ACHN (cell line): ENCODE data around the gene PTK7.
"Not testable (repeated sequence)": the region's sequence is repeated elsewhere in the genome, so short reads cannot be mapped to it uniquely, and the experiment has no call there.

ENCODE experiments used
- DNase-seq: peaks from one replicate; pipeline ENCODE4 v3.0.0-alpha.2; 2015
- in situ Hi-C: cut with HindIII; loops from 2 replicates; pipeline ENCODE4 v1.10.0; 2017; ENCODE audit warnings: low sequenced_read_pairs, low pct_ligation_motif_present, low pct_unique_long_range_greater_than_20kb

The PTK7 gene

DNA sequence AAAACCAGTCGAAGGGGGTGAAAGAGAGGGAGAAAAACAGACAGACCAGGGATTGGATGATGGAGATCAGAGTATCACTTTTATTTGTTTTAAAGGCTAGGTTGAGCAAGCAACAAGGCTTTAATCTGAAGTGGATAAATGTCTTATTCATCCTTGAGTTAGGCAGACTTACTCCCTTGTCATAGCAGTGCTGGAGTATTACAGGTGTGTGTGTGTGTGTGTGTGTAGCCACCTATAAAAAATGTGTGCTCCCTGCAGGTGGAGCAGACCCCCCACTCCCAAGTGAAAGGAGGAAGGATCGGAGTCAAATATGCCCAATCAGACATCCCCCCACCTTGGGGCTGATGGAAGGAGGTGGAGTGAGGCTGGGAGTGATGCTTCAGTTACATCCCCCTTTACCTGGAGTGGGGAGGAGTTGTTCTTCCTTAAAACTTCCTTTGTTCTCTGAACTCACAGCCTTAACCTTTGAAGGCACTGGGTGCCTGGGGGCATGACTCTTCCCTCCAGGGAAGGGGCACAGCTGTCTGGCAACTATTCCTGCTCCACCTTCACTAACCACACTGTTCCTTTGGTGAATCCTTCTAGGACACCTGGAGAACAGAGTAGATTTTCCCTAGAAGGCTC lies 27.3 kb downstream of the PTK7 start:
- in situ Hi-C loops = no loop called here
- no peak for DNase-seq

DNA sequence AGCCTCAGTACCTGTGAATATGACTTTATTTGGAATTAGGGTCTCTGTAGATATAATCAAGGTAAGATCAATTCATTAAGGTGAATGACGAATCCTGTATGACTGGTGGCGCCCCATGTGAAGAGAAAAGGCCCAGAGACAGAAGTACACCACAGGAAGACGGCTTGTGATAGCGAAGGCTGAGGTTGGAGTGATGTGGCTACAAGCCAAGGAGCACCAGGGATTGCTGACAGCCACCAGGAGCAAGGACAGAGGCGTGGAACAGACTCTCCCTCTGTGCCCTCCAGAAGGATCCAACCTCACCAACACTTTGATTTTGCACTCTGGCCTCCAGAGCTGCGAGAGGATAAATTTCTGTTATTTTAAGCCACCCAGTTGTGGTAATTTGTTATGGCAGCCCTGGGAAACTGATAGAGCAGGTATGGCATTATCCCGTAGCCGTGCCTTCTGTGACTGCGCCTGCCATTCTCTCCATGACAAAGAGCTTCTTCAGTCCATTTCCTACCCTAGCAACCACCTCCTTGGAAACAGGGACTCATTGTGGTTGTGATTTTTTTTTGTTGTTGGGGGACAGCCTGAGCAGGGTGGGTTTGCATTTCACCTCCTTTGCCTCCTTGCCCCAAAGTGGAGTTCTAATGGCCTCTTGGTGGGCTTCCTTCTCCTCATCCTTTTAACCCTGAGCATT lies 29.6 kb downstream of the PTK7 start:
- no peak for DNase-seq
- in situ Hi-C loops = no loop called here

DNA sequence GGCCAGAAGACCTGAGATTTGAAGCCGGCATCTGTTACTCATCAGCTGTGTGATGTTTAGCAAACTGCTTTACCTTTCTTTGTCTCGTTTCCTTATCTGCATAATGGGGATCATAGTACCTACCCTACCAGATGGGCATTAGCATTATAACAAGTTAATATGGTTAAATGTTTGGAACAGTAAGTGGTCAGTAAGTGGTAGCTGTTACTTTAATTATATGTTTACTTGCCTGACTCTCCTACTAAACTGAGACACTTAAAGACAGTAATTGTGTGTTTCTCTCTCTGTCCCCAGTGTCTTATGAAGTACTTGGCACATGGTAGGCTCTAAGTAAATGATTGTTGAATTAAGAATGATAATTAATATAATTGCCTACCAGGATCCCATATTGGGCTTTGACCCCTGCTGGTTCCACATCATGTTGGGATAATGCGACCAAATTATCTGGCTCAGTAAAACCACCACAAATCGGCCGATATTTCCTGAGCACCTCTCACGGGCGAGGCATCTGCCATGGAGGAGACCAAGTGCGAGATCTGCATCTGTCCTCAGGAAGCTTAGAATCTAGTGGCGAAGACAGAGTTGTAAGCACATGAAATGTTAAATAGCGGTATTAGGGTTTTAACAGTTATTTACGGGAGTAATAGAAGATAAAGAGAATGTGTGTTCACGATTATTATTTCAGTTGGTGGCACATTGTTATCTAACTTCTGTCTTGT lies 31.4 kb downstream of the PTK7 start:
- no peak for DNase-seq
- in situ Hi-C loops = no loop called here

DNA sequence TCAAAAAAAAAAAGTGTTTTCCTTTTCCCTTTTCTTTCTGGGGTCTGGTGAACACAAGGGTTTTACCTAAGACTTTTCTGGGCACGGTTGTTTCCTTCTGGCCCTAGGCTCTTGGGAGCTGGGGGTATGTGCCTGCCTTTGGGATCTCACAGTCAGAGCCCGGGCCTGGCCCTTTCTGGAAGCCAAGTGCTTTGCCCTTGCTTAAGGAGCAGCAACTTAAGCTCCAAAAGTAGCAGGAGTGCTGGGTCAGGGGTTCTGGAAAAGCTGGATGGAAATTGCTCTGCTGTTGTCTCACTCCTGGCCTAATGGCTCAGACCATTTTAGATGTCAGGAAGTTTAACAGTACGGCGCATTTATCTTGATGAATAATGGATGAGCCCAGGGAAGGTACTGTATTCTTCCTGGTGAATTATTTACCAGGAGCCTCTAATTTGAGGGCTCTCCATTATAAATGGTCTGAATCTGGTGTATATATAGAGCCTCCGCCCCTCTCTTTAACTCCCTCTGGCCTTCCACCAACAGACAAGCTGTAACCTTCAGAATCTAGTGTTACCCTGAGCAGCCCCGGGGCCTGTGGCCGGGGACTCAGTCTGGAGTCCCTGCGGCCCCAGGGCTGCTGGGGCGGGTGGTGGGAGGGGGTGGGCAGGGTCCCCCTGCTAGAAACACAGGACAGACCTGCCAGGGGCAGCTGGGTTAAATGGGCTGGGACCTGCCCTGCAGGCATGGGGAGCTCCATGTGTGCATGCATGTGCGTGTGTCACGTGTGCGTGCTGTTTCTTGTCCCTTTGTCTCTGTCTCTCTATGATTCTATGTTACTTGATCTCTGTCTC lies 37.5 kb downstream of the PTK7 start:
- in situ Hi-C loops = no loop called here
- DNase-seq = no peak

DNA sequence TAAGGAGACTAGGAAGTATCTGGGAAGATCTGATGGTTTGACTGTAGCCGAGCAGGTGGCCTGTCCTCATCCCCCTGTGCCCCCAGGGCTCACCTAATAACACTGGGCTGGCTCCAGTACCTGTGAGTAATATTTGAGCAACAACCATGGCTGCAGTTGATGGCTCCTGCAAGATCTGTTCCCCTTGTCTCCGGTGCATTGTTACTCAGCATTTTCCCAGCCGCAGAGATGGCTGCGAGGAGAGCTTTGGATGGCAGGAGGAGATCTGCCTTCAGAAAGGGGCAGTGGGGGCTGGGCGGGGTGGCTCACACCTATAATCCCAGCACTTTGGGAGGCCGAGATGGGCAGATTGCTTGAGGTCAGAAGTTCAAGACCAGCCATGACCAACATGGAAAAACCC lies 39.3 kb downstream of the PTK7 start:
- no peak for DNase-seq
- in situ Hi-C loops = no loop called here

DNA sequence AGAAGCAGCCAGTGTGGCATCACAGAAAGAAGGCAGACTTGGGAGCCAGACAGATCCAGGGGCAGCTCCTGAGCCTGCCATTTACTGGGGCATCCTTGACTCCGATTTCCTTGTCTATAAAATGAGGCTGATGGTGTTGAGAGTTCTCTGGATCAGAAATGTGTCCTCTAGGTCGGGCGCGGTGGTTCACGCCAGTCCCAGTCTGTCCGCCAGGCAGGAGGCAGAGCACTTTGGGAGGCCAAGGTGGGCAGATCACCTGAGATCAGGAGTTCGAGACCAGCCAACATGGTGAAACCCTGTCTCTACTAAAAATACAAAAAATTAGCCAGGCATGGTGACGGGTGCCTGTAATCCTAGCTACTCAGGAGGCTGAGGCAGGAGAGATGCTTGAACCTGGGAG lies 41.4 kb downstream of the PTK7 start:
- in situ Hi-C loops, DNase-seq: not testable (repeated sequence)

DNA sequence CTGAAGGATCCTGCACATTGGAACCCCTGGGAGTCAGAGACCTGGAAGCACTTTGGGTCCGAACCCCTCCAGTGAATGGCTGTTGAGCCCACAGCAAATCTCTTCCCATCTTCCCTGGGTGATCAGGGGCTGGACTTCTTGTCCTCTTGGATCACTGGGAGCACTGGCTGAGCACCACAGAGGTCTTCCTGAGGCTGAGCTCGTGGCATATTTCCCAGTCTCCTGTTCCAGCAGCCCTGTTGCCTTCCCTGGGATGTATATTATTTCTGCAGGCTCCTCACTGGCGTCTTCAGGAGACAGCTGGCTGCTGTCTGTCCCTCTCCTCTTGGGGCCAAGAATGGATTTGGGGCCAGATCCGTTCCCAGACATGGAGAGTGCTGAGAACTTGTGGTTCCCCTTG lies 43.4 kb downstream of the PTK7 start:
- no peak for DNase-seq
- in situ Hi-C loops = no loop called here

DNA sequence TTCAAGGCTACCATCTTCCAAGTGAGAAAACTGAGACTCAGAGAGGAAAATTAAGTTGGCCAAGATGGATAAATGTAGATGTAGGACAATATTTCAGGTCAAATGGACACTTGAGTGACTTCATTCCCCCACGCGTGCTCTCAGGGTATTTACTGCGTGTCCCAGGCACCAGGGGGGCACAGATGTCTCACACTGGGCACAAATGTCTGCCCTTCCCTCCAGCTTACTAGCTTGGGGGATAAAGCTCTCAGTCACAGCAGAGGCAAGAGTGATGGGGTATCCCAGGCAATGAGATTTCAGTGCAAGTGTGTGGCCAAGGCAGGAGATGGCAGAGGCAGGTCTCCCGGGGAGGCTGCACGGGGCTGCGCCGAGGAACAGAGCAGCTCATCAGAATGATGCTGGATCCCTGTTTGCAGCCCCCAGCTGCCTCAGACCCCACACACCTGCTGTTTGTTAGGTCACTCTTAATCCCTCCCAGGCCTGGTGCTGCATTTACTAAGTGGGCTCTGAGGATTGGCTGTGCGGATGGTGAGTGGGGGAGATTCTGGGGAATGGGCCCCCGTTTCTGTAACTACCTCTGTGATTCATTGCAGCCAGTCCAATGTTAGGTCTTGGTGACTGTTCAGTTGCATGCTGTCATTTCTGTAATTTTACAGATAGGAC lies 44.1 kb downstream of the PTK7 start:
- no peak for DNase-seq
- in situ Hi-C loops = no loop called here

DNA sequence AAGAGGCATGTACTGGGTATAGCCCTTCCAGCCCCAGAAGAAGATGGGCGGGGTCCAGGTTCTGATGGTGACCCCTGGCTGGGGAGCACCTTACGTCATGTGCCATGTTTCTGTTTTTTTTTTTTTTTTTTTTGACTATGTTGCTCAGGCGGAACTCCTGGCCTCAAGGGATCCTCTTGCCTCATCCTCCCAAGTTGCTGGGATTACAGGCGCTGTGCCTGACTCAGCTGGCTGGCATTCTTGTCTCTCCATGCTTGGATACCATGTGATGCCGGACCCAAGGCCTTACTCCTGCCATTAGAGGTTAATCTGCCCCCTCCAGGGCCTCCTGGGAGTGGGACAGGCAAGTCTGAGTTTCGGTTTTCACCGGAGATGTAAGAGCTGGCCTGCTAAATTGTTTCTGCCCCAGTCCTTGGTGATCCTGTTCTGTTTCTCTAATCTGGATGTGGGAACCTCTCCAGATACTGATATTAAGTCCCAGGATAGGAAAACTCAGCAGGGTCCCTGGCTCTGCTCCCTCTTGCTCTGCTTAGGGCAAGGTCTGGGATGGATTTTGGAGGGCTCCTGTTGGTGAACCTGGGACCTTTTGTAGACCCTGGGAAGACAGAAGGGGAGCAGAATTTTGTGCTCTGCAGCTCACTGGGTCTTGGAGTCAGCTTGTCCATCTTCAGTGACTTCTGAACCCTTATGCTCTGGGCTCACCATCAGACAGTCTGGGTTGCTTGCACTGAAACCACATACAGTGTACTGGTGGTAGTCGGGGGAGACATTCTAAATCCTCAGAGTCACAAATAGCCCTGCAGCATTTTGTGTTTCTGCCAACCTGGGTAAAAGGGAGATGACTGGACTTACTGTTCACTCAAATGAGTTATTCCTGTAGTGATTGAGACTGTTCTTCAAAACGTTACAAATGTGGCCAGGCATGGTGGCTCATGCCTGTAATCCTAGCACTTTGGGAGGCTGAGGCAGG lies 45.1 kb downstream of the PTK7 start:
- in situ Hi-C loops = no loop called here
- peak; percentile 93 for DNase-seq

DNA sequence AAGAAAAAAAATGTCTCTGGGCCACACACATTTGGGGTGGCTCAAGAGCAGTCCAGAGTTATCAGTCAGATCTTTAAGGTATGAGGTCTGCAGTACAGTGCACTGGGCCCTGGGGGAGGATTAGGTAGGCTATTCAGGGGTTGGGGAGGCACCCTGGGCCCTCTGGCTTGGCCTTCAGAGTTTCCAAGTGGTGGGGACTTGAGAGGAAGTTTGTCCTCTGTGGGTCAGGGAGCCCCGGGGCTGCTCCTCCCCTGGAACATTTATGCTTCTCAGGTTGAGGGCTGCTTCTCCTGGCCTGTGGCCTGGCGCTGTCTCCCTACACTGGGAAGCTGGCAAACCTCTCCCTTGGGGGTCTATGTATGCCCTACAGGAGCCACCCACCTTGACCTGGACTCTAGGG lies 46.0 kb downstream of the PTK7 start:
- in situ Hi-C loops = no loop called here
- DNase-seq = no peak

DNA sequence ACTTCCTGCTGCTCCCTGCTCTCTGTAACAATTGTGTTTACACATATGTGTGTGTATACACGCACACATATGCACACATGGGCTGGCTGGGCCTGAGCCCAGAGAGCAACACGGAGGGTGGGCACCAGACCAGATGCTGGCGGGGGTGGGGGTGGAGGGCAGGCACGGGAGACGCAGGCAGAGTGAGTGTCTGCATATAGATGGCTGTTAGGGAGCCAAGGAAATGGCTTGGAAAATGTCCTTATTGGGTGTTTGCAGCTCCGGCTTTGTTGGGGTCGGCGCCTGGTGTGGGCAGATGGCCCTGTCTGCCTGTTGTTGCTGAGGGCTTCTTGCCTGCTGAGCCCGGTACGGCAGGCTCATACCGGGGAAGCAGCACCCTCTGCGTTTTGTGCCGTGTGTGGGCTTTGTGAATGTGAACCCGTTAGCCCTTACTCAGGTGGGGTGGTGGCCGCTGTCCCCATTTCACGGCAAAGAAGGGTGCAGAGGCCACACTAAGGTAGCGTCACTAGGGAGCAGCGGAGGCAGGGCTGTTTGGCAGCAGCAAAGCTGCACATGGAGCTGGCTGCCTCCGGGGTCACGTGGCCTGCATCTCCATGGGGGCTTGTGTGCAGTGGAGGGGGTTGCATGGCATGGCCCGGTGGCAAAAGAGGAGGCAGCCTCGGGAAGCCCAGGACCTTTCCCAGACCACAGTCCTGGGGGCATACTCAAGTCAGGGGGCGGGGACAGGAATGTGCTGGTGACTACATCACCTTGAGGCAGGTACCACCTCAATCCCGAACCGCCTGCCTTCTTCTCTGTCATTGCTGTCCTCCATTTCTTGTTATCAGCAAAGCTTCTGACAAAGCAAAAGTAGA lies 47.6 kb downstream of the PTK7 start:
- DNase-seq = no peak
- in situ Hi-C loops = no loop called here

DNA sequence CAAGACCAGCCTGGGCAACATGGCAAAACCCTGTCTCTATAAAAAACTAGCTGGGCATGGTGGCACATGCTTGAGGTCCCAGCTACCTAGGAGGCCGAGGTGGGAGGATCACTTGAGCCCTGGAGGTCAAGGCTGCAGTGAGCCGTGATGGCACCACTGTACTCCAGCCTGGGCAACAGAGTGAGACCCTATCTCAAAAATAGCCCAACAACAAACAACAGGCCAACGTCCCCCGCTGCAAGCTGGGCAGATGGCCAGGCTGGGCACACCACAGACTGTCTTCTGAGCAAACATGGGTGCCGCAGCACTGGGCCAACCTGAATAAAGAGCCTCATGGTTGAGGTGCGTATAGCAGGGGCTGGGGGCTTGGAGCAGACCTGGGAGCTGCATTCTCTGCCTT lies 48.4 kb downstream of the PTK7 start:
- DNase-seq = no peak
- in situ Hi-C loops = no loop called here

DNA sequence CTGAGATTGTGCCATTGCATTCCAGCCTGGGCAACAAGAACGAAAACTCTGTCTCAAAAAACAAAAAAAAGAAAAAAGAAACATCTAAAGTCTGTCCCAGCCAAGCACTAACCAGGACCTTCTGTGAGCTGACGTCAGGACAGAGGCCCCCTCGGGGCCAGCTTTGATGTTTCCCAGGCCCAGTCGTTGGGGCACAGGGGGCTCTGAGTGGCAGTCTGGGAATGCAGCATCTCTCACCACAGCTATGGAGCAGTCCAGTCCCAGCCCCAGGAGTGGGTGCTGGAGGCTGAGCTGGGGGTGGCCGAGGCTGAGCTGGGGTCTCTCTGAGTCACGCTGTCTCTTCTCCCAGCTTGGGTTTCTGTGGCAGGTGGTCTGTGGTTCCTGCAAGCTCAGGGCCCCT lies 49.0 kb downstream of the PTK7 start:
- no peak for DNase-seq
- in situ Hi-C loops = no loop called here

DNA sequence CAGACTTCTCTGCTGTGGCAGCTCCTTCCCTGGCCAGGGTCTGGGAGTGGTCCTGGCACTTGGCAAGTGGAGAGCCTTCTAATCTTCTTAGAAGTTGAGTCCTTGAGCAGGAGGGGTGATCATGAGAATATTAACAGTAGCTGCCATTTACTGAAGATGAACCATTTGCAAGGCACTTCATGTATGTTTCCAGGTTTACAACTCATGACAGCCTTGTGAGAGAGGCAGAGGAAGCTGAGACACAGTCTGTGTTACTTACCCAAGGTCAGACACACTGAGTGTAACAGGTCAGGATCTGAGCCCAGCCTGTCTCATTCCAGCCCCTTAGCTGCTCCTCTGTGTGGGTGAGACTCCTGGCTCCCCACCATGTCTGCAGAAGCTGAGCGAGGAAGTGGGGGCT lies 49.4 kb downstream of the PTK7 start:
- no peak for DNase-seq
- in situ Hi-C loops = no loop called here

DNA sequence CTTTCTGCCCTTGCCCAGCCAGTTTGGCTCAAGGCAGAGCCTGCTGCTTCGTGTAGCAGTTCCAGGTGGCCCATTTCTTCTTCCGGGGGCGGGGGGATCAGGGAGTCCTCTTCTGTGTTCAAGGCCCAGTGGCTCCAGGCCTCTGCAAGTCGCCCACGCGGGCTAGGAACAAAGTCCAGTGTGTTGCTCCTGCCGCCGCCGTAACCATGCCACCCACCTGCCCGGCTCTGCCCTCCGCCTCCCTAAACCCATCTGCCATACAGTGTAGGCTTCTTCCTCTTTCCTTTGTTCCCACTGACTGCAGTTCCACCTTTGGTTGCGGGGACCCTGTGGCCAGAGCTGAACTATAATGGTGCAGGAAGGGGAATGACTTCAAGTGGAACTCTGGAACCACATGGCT lies 51.1 kb downstream of the PTK7 start:
- in situ Hi-C loops = no loop called here
- DNase-seq = no peak

DNA sequence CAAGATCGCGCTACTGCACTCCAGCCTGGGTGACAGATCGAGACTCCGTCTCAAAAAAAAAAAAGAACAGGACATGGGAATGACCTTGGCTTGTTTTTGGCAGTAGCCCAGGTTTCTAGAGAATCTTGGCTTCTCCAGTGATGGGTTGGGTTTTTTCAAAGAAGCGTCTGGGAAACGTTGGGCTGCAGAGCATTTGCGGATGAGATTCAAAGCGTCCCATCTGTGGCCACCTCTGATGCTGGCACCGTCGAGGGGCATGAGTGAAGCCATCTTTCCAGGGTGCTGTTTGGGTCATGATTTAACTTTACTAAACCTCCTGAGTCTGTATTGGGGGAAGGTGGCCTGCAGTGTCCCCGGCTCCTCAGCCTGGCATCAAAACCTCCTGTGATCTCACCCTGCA lies 51.8 kb downstream of the PTK7 start:
- in situ Hi-C loops = no loop called here

DNA sequence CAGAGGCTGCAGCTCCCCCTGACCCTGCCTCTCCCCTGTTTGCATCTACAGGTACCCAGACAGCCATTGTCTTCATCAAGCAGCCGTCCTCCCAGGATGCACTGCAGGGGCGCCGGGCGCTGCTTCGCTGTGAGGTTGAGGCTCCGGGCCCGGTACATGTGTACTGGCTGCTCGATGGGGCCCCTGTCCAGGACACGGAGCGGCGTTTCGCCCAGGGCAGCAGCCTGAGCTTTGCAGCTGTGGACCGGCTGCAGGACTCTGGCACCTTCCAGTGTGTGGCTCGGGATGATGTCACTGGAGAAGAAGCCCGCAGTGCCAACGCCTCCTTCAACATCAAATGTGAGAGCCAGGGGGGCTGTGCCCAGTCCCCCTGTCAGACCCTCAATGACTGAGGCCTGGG lies 52.8 kb downstream of the PTK7 start:
- in situ Hi-C loops = no loop called here

More for the DNA sequence above, 51.8 kb downstream of the PTK7 start:
- no peak for DNase-seq

More for the DNA sequence above, 52.8 kb downstream of the PTK7 start:
- no peak for DNase-seq
